ENCODE measurements around the gene NEDD4.
"Not testable (repeated sequence)": the region's sequence is repeated elsewhere in the genome, so short reads cannot be mapped to it uniquely, and the experiment has no call there.

GRCh38 chr15:56006371-56006770 is 13.0 kb upstream of the NEDD4 start:
- not testable (repeated sequence) for TF ChIP-seq YY1 (IDR thresholded peaks at IDR 0.05; ENCODE audit: insufficient read depth, insufficient read length); ZNF274 (IDR thresholded peaks at IDR 0.05; ENCODE audit: low read depth, low read length)
